Regular cardiac myocyte (primary cell): Measurements from ENCODE around the gene KLHL41. TPM values are rescaled to one million over a fixed set of nuclear protein-coding genes. Genes with fewer than 3 reads are reported as not detected.

Experiments
- total RNA-seq: library from RNA; depleted of rRNA; stranded (reverse); fragments of >200 nt; gene quantifications from 2 replicates; pipeline ENCODE4 v1.2.3, GENCODE V29; 2014

KLHL41 gene
- 0.38 and 0.85 TPM in 2 replicates for total RNA-seq

GRCh38 chr2:169509298-169509885 lies at the start of gene KLHL41:
Gene KLHL41, plus strand, starts transcription at chr2:169509702. Its CDS starts 77 bp downstream, at chr2:169509779.

GRCh38 chr2:169479257-169480078 lies 30.0 kb upstream of the KLHL41 start, which contains the start of gene BBS5:
Gene BBS5, plus strand, starts transcription at chr2:169479494. Its CDS starts 60 bp downstream, at chr2:169479554.

GRCh38 chr2:169573160-169573973 lies 63.9 kb downstream of the KLHL41 start, which contains the start of gene FASTKD1:
Gene FASTKD1, minus strand, starts transcription at chr2:169573865. Its CDS starts 1,836 bp downstream, at chr2:169572029.

Other genes starting within 250 kb of the KLHL41 start
- under 0.01 TPM in 1 of 2 replicates, not detected in the other for gene LRP2, start 147.2 kb upstream of the KLHL41 start, total RNA-seq
- gene BBS5, start 30.2 kb upstream of the KLHL41 start, total RNA-seq = 2.9 and 5.4 TPM in 2 replicates
- 19.0 and 21.4 TPM in 2 replicates for gene FASTKD1, start 64.2 kb downstream of the KLHL41 start, total RNA-seq
- gene PPIG, start 74.6 kb downstream of the KLHL41 start, total RNA-seq = 21.5 and 35.0 TPM in 2 replicates
- under 0.01 TPM in 1 of 2 replicates, not detected in the other for gene CFAP210, start 184.7 kb downstream of the KLHL41 start, total RNA-seq
- gene PHOSPHO2, start 184.8 kb downstream of the KLHL41 start, total RNA-seq = 1.3 and 2.8 TPM in 2 replicates
- 4.5 and 6.1 TPM in 2 replicates for gene KLHL23, start 224.1 kb downstream of the KLHL41 start, total RNA-seq